Activated T-cell treated with anti-CD3 and anti-CD28 coated beads, Interleukin-2, amount 50 U/mL, for 72 hours (primary cell): Measurements from ENCODE around the gene SDCCAG8. TPM values are rescaled to one million over a fixed set of nuclear protein-coding genes. Genes with fewer than 3 reads are reported as not detected.

ENCODE experiments used
- ATAC-seq, 2 donors: fragments of 150-1000 bp; cut with Tn5 transposase; replicated peaks in 1 of 2; 2 replicates each; pipeline ENCODE4 v1.10.0; 2021; ENCODE audit warnings: moderate library complexity in 2 of 2, mild to moderate bottlenecking in 1 of 2
- DNase-seq, 2 donors: peaks; one replicate each; pipeline ENCODE4 v3.0.0; 2021 to 2022; ENCODE audit warnings: mixed read lengths in 1 of 2
- H3K27ac Mint-ChIP-seq: one replicate; pipeline ENCODE4 v1.8.0; 2022; ENCODE audit warnings: mild to moderate bottlenecking, moderate library complexity, mixed read lengths
- H3K27me3 Mint-ChIP-seq: one replicate; pipeline ENCODE4 v1.8.0; 2022; ENCODE audit warnings: low read depth, mixed read lengths
- H3K36me3 Mint-ChIP-seq, 2 donors: one replicate each; pipeline ENCODE4 v1.8.0; 2022; ENCODE audit warnings: mixed read lengths in 2 of 2, mild to moderate bottlenecking in 1 of 2; ENCODE audit not compliant: insufficient read depth in 2 of 2
- H3K4me1 Mint-ChIP-seq: one replicate; pipeline ENCODE4 v1.8.0; 2022; ENCODE audit warnings: low read depth, mixed read lengths
- H3K4me3 Mint-ChIP-seq, 2 donors: one replicate each; pipeline ENCODE4 v1.8.0; 2022; ENCODE audit warnings: mild to moderate bottlenecking in 2 of 2, mixed read lengths in 2 of 2, moderate library complexity in 2 of 2
- H3K9me3 Mint-ChIP-seq, 2 donors: one replicate each; pipeline ENCODE4 v1.8.0; 2022; ENCODE audit warnings: mixed read lengths in 2 of 2
- total RNA-seq, 2 donors: library from RNA; stranded (reverse); gene quantifications; one replicate each; pipeline ENCODE4 v1.2.3, GENCODE V29; 2022

The SDCCAG8 gene
- total RNA-seq, 2 donors from 2014 or later, result 31.3 to 40.2 TPM

DNA sequence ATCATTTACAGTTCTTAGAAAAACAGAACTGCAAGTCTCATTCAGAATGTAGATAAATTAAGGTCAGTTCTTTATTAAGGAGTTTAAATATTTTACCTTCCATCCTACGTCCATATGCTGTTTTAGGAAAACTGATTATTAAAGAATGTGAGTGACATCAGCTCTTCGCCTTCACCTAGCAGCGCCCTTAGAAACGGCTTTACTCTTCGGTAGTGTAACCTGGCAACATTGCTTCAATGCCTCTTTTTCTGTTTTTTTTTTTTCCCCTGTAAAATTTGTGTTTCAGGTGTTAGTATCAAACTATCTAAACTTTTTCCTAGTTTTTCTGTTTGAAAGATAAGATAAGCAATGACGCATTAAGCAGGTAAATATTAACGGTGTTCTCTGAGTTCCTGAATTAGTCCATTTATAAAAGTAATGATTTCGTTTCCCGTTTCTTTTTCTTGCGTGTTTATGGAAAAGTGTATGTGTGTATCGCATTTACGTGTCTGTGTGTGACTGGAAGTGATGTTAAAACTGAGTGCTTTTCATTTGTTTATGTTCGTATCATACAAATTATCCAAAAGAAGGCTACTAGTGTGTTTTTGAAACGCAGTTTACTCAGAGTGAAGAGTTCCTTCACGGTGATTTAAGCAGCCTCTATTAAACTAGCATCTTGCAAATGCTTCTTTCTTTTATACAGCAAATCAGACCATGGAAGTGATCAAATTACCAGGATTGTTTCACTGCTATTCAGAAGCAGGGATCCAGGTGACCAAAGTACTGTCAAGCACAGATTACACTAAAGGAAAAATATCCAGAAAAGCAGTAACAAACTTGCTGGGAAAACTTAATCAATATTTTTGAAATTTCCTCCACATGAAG is 139.0 kb downstream of the SDCCAG8 start:
- Mint-ChIP-seq H3K9me3 (no peaks in the 10 kb centered on the region), H3K36me3 (no peaks in the 10 kb centered on the region), H3K4me3 (no peak overlapping the region), H3K4me1 (peaks cover 13% of the 10 kb centered on the region), H3K27ac (no peak overlapping the region), H3K27me3 (no peaks in the 10 kb centered on the region)
- DNase-seq (no peak), ATAC-seq (no peak)

DNA sequence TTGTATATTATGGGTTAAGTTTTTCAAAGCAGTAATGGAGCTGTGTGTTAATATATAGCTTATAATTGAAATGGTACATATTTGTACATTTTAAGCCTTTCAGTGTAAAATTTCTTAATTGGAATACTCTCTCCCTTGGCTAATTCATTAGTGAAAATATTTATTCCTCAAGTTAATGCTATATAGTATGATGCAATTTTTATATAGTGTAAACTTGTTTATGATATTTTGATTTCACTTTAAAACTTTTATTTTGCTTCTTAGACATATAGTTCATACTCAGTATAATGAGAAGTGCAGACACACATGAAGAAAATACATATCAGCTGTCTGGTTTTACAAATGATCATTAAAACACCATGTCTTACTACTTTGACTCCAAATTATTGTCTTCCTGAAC is 140.6 kb downstream of the SDCCAG8 start:
- H3K9me3 Mint-ChIP-seq, result no peaks in the 10 kb centered on the region
- no peak overlapping the region for H3K27ac Mint-ChIP-seq
- no peak overlapping the region for H3K4me3 Mint-ChIP-seq
- DNase-seq, result no peak
- ATAC-seq, result no peak
- no peaks in the 10 kb centered on the region for H3K4me1 Mint-ChIP-seq
- no peaks in the 10 kb centered on the region for H3K27me3 Mint-ChIP-seq
- no peaks in the 10 kb centered on the region for H3K36me3 Mint-ChIP-seq

- no peaks in the 10 kb centered on the region for H3K4me1 Mint-ChIP-seq
- H3K27ac Mint-ChIP-seq, result no peak overlapping the region
- H3K36me3 Mint-ChIP-seq, result no peaks in the 10 kb centered on the region
- no peaks in the 10 kb centered on the region for H3K27me3 Mint-ChIP-seq
- H3K9me3 Mint-ChIP-seq, result no peaks in the 10 kb centered on the region
- no peak overlapping the region for H3K4me3 Mint-ChIP-seq
- DNase-seq (no peak), ATAC-seq (no peak)
These were observed 141.0 kb downstream of the SDCCAG8 start for GRCh38 chr1:243396876-243397275.

DNA sequence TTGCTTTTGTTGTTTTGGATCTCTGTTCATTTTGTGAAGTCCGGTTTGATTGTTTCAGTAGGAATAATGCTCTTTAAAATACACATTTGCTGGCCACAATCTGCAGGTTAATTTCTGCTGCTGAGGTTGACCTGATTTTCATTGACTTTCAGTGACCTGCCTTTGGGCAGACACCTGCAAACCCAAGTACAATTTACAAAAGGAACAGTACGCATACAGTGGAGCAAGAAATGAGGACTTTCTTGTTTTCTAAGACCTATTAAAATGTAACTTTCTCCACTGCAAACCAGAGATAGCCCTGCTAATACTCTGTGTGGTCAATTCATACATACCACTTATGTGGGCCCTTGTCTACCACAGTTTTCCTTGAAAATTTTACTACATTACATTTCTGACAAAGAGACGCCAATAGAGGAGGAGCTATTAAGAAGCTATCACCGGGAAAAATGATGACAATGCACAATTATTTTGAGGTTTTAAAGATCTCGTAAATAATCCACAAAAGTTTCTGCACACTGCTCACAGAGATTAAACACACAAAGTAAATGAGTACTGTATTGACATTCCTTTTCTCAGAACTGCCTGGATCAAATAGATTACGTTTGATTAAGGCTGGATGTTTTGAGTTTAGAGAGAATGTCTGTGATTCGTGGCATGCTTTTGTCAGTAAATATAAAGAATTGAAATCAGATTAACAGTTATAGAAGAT is 141.9 kb downstream of the SDCCAG8 start:
- ATAC-seq (no peak), DNase-seq (no peak)
- Mint-ChIP-seq H3K36me3 (no peaks in the 10 kb centered on the region), H3K4me1 (no peaks in the 10 kb centered on the region), H3K27me3 (no peaks in the 10 kb centered on the region), H3K4me3 (no peak overlapping the region), H3K9me3 (no peaks in the 10 kb centered on the region), H3K27ac (no peak overlapping the region)

DNA sequence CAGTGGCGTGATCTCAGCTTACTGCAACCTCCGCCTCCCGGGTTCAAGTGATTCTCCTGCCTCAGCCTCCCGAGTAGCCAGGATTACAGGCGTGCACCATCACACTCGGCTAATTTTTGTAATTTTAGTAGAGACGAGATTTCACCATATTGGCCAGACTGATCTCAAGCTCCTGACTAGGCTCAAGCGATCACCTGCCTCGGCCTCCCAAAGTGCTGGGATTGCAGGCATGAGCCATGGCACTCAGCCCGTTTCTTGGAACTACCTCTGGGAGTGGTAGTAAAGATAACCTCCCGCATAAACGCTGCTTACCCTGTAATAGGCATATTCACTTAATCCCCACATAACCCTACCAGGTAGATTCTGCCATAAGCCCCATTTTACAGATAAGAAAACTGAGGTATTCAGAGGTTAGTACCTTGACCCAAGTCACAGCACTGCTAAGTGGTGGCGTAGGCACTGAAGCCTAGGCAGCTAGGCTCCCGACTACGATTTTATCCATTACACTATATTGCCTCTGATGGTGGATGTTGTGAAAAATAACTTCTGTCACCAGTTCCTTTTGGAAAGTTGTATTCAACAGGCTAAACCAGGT is 143.8 kb downstream of the SDCCAG8 start:
- ATAC-seq (no peak), DNase-seq (no peak)
- Mint-ChIP-seq H3K27ac (no peak overlapping the region), H3K9me3 (no peaks in the 10 kb centered on the region), H3K36me3 (no peaks in the 10 kb centered on the region), H3K4me1 (no peaks in the 10 kb centered on the region), H3K4me3 (no peak overlapping the region), H3K27me3 (no peaks in the 10 kb centered on the region)

DNA sequence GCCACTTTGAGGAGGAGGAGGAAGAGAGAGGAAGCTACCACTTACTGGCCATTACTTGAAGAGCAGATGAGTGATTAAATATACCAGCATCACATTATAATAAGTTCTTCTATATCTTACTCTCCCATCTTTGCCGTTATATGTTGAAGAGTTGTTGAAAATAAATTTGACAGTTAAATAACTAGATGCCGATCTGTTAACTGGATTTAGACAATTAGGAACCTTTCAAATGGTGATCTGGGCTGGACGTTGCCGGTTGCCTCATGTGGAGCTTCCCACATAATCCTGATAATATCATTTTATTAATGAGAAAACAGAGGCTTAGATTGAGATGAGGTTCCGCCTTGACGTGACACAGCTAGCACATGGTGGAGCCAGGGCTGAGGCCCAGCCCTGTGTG is 147.0 kb downstream of the SDCCAG8 start:
- Mint-ChIP-seq H3K36me3 (no peaks in the 10 kb centered on the region), H3K27ac (no peak overlapping the region), H3K4me3 (no peak overlapping the region), H3K27me3 (no peaks in the 10 kb centered on the region), H3K9me3 (no peaks in the 10 kb centered on the region), H3K4me1 (peaks cover 14% of the 10 kb centered on the region)
- DNase-seq (no peak), ATAC-seq (no peak)

DNA sequence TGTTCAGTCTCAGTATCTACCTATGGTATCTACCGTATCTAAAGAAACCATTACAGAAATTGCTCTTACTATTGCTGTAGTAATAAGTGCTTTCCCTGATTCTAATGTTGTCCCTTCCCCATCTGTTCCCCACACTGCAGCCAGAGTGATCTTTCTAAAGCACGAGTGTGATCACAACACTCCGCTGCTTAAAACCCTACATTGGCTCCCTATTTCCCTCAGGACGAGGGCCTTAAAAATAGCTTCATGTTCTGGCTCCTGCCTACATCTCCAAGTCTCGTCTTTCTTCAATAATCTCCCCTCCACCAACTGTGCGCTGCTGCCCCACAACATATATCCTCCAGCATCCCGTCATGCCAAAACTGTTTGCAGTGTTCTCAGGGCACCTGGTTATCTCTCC is 150.6 kb downstream of the SDCCAG8 start:
- DNase-seq, result no peak
- Mint-ChIP-seq H3K27me3 (no peaks in the 10 kb centered on the region), H3K27ac (no peak overlapping the region), H3K4me3 (no peak overlapping the region), H3K36me3 (no peaks in the 10 kb centered on the region), H3K9me3 (no peaks in the 10 kb centered on the region), H3K4me1 (peaks cover 14% of the 10 kb centered on the region)
- ATAC-seq, result no peak

GRCh38 chr1:243407284-243408018 is 151.6 kb downstream of the SDCCAG8 start:
- Mint-ChIP-seq H3K36me3 (no peaks in the 10 kb centered on the region), H3K27ac (peak overlapping the region; percentile 31), H3K9me3 (no peaks in the 10 kb centered on the region), H3K4me3 (peak overlapping the region in 1 of 2 donors; percentile 29), H3K4me1 (peaks cover 14% of the 10 kb centered on the region), H3K27me3 (no peaks in the 10 kb centered on the region)
- ATAC-seq (peak in 1 of 2 donors; percentile 44), DNase-seq (no peak)

DNA sequence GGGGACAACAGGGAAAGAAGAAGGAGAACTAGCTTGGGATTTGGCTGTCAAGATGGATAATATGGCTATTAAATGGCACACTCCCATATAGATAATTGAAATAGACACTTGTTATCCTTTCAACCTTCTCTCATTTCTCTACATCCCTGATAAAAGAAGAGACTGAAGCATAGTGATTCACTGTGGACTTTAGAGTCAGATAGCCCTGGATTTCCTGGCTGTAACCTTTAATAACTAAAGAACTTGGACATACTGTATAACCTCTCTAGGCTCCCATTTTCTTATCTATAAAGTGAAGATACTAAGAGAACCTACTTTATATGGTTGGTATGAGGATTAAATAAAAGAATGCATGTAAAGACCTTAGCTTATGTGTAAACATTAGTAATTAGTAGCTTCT is 152.6 kb downstream of the SDCCAG8 start:
- no peak for DNase-seq
- Mint-ChIP-seq H3K36me3 (no peaks in the 10 kb centered on the region), H3K27ac (no peak overlapping the region), H3K4me3 (no peak overlapping the region), H3K27me3 (no peaks in the 10 kb centered on the region), H3K9me3 (no peaks in the 10 kb centered on the region), H3K4me1 (peaks cover 14% of the 10 kb centered on the region)
- no peak for ATAC-seq

GRCh38 chr1:243409284-243409683 is 153.4 kb downstream of the SDCCAG8 start:
- Mint-ChIP-seq H3K9me3 (no peaks in the 10 kb centered on the region), H3K4me1 (peaks cover 22% of the 10 kb centered on the region), H3K4me3 (no peak overlapping the region), H3K27ac (no peak overlapping the region), H3K27me3 (no peaks in the 10 kb centered on the region), H3K36me3 (peaks cover 0 to 3% of the 10 kb centered on the region in 2 donors)
- ATAC-seq (no peak), DNase-seq (no peak)

DNA sequence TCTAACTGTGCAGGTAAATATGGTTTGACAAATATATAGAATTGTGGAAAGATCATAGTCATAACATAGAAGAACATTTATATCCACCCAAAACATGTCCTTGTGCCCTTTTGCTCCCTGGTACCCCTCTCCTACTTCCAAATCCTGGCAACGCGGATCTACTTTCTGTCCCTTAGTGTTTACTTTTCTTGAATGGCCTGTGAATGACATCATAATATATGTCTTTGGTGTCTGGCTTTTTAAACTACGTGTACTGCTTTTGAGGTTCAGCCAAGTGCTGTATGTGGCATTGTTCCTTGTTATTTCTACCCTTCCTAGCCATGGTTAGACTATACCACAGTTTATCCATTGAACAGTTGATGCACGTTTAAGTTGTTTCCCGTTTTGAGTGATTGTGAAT is 155.6 kb downstream of the SDCCAG8 start:
- no peaks in the 10 kb centered on the region for H3K9me3 Mint-ChIP-seq
- ATAC-seq (no peak), DNase-seq (no peak)
- peaks cover 0 to 6% of the 10 kb centered on the region in 2 donors for H3K36me3 Mint-ChIP-seq
- no peak overlapping the region for H3K27ac Mint-ChIP-seq
- no peaks in the 10 kb centered on the region for H3K27me3 Mint-ChIP-seq
- H3K4me3 Mint-ChIP-seq, result no peak overlapping the region
- H3K4me1 Mint-ChIP-seq, result peaks cover 41% of the 10 kb centered on the region

DNA sequence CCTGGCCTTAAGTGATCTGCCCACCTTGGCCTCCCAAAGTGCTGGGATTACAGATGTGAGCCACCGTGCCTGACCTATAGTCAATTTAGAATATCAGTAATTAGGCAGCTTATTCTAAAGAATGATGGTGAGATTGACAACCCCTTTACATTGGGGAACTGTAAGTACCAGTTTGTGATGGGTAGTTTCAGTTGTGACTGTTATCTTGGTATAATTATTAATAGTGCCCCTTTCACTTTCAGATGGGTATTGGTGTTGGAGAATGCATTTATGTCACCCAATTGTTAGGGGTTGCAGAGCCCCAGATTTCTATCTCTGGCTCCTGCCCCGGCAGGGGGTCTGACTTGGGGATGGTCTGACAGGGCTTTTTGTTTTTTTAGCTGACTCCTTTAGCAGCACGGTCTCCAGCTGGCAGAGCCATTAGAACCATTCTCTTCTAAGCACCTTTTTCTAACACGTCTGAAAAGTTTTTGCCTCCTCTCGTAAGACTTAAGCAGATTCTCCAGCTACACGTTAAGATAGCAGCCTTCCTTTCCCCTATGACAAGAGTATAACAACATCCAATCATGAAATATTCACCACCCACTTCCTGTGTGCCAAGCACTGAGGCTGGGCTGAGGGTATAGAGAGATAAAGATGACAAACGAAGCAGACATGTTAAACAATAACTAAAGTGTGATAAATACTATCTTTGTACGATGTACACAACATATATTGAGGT is 157.8 kb downstream of the SDCCAG8 start:
- ATAC-seq (no peak), DNase-seq (no peak)
- no peak overlapping the region for H3K27ac Mint-ChIP-seq
- H3K4me1 Mint-ChIP-seq, result peaks cover 37% of the 10 kb centered on the region
- peaks cover 0 to 6% of the 10 kb centered on the region in 2 donors for H3K36me3 Mint-ChIP-seq
- H3K9me3 Mint-ChIP-seq, result no peaks in the 10 kb centered on the region
- peak overlapping the region in 1 of 2 donors; percentile 14 for H3K4me3 Mint-ChIP-seq
- H3K27me3 Mint-ChIP-seq, result no peaks in the 10 kb centered on the region
